Stomach smooth muscle (tissue), 2 donors: Measurements from ENCODE around the gene WTIP.

Experiments
- H3K27ac ChIP-seq: one replicate; pipeline ENCODE4 v1.7.0; 2013; ENCODE audit warnings: mild to moderate bottlenecking, low read length, inconsistent platforms
- H3K27me3 ChIP-seq, 2 donors: one replicate each; pipeline ENCODE4 v1.7.0; 2013; ENCODE audit warnings: low read length in 2 of 2; ENCODE audit not compliant: insufficient read depth in 2 of 2, control insufficient read depth in 1 of 2
- H3K36me3 ChIP-seq, 2 donors: one replicate each; pipeline ENCODE4 v1.7.0; 2013; ENCODE audit warnings: low read length in 2 of 2; ENCODE audit not compliant: control insufficient read depth in 2 of 2, insufficient read depth in 2 of 2
- H3K4me1 ChIP-seq: one replicate; pipeline ENCODE4 v1.7.0; 2013; ENCODE audit warnings: low read length; ENCODE audit not compliant: control insufficient read depth, insufficient read depth
- H3K4me3 ChIP-seq, 2 donors: one replicate each; pipeline ENCODE4 v1.7.0; 2013; ENCODE audit warnings: low read length in 2 of 2
- H3K9ac ChIP-seq, 2 donors: one replicate each; pipeline ENCODE4 v1.7.0; 2013; ENCODE audit warnings: low read length in 2 of 2, mild to moderate bottlenecking in 1 of 2
- H3K9me3 ChIP-seq, 2 donors: one replicate each; pipeline ENCODE4 v1.7.0; 2013; ENCODE audit warnings: low read length in 2 of 2; ENCODE audit not compliant: control insufficient read depth in 2 of 2
- donor health status: healthy.
- donor health status: Pancreatic carcinoma.

Gene WTIP

DNA sequence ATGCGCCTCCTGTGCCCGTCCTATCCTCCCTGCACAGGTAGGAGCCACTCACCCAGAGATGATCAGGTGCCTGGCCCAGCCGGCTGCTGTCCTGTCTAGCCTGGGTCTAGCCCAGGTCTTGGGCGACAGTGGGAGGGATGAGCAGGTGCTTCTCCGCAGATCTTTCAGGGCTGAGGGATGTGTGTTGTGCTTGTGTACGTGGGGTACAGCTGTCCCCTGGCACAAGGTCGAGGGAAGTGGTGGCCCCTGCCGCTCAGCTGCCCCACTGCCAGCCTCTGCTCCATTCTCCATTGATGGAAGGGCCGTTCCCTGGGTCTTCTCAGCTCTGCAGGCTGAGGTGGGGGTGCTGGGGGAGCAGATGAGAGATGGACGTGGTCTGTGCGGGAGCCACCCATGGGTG lies 13.0 kb downstream of the WTIP start:
- H3K27ac ChIP-seq = no peak overlapping the region
- H3K27me3 ChIP-seq = no peaks in the 10 kb centered on the region
- H3K4me3 ChIP-seq = no peak overlapping the region
- peaks cover 21 to 41% of the 10 kb centered on the region in 2 donors for H3K36me3 ChIP-seq
- H3K4me1 ChIP-seq = no peaks in the 10 kb centered on the region
- no peak overlapping the region for H3K9ac ChIP-seq
- no peaks in the 10 kb centered on the region for H3K9me3 ChIP-seq

DNA sequence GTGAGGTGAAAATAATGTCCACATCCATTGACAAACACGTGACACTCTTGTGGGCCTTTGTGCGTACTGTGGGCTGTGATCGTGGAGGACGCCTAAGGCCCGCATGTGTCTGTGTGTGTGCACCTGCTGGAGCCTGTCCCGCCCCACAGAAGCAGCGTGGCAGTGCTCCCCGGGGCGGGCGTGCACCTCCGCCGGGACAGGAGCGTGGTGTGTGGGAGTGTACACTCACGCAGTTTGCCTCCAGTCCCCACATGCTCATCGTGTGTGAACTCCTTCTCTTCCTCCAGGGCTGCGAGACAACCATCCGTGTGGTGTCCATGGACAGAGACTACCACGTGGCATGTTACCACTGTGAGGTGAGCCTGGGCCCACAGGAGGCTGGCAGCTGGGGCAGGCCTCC lies 13.9 kb downstream of the WTIP start:
- H3K36me3 ChIP-seq = peaks cover 17 to 40% of the 10 kb centered on the region in 2 donors
- H3K27me3 ChIP-seq = no peaks in the 10 kb centered on the region
- H3K27ac ChIP-seq = no peak overlapping the region
- no peak overlapping the region for H3K9ac ChIP-seq
- H3K9me3 ChIP-seq = no peaks in the 10 kb centered on the region
- H3K4me3 ChIP-seq = no peak overlapping the region
- H3K4me1 ChIP-seq = no peaks in the 10 kb centered on the region

DNA sequence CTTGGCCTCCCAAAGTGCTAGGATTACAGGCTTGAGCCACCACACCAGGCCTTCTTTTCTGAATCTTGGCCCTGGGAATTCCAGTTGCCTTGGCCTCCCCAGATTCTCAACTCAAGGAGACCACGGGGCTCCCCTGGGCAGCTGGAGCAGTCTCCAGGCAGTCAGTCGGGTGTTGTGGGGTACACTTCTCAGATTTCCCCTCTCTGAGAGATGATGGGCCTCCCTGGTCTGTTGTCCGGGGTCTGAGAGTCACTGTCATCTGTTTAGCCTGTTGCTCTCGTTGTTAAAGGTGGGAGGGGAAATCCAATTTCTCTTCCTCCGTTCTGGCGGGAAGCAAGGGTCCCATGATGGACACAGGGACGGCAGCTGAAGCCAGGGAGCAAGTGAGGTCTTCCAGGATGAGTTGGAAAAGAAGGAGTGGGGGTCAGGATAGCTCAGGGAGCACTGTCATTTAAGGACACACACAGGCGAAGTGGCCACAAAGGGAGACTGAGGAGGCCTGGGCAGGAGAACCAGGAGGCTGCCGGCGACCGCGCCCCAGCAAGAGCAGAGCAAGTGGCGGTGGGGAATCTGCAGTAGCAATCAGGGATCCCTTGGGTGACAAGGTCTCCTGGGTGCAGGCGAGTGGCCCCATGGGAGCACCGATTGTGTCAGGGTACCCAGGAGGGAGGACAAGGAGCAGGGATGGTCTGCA lies 15.7 kb downstream of the WTIP start:
- peaks cover 15 to 36% of the 10 kb centered on the region in 2 donors for H3K36me3 ChIP-seq
- no peak overlapping the region for H3K27ac ChIP-seq
- no peaks in the 10 kb centered on the region for H3K9me3 ChIP-seq
- H3K4me1 ChIP-seq = peaks cover 7% of the 10 kb centered on the region
- no peaks in the 10 kb centered on the region for H3K27me3 ChIP-seq
- H3K4me3 ChIP-seq = no peak overlapping the region
- H3K9ac ChIP-seq = no peak overlapping the region

DNA sequence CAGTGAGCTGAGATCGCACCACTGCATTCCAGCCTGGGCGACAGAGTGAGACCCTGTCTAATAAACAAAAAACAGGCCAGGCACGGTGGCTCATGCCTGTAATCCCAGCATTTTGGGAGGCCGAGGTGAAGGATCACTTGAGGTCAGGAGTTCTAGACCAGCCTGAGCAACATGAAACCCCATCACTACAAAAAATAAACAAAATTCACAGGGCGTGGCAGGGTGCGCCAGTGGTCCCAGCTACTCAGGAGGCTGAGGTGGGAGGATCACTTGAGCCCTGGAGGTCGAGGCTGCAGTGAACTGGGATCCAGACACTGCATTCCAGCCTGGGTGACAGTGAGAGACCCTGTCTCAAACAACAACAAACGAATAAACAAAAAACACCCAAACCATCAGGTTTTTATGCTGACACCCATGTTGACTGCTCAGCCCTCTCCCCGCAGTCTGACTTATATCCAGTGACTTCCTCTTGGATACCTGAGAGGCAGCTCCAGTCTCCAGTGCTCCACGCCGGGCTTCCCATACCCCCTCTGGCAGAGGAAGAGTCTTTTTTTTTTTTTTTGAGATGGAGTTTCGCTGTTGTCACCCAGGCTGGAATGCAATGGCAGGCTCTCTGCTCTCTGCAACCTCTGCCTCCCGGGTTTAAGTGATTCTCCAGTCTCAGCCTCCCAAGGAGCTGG lies 17.7 kb downstream of the WTIP start:
- Histone ChIP-seq H3K27ac (no peak overlapping the region), H3K4me3 (no peak overlapping the region), H3K9me3 (no peaks in the 10 kb centered on the region)

DNA sequence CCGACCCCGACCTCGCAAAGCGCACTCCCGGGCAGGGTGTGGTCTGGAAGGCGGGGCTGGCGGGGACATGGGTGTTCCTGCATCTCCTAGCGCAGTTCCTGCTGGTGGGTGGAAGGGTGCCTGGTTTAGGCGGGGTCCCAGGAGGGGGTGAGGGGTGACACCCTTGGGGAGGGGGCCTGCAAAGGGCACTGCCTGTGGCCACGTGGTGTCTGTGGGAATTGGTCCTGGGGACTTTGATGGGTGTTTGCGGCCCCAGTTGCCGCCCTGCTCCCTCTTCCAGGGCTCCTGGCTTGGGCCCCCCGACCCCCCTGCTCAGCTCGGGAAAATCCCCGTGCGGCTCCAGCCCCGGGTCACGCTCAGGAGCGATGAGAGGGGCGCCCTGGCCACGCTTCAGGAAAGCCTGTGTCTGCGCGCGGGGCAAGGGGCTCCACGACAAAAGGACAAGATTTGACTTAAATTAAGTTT lies 19.1 kb downstream of the WTIP start:
- Histone ChIP-seq H3K27me3 (no peaks in the 10 kb centered on the region), H3K36me3 (peaks cover 0 to 13% of the 10 kb centered on the region in 2 donors), H3K9me3 (no peaks in the 10 kb centered on the region), H3K27ac (peak overlapping the region; percentile 6), H3K4me1 (peaks cover 12% of the 10 kb centered on the region), H3K9ac (no peak overlapping the region), H3K4me3 (no peak overlapping the region)

More for the DNA sequence above, 17.7 kb downstream of the WTIP start:
- Histone ChIP-seq H3K4me1 (peaks cover 12% of the 10 kb centered on the region), H3K36me3 (peaks cover 5 to 22% of the 10 kb centered on the region in 2 donors), H3K27me3 (no peaks in the 10 kb centered on the region), H3K9ac (no peak overlapping the region)

DNA sequence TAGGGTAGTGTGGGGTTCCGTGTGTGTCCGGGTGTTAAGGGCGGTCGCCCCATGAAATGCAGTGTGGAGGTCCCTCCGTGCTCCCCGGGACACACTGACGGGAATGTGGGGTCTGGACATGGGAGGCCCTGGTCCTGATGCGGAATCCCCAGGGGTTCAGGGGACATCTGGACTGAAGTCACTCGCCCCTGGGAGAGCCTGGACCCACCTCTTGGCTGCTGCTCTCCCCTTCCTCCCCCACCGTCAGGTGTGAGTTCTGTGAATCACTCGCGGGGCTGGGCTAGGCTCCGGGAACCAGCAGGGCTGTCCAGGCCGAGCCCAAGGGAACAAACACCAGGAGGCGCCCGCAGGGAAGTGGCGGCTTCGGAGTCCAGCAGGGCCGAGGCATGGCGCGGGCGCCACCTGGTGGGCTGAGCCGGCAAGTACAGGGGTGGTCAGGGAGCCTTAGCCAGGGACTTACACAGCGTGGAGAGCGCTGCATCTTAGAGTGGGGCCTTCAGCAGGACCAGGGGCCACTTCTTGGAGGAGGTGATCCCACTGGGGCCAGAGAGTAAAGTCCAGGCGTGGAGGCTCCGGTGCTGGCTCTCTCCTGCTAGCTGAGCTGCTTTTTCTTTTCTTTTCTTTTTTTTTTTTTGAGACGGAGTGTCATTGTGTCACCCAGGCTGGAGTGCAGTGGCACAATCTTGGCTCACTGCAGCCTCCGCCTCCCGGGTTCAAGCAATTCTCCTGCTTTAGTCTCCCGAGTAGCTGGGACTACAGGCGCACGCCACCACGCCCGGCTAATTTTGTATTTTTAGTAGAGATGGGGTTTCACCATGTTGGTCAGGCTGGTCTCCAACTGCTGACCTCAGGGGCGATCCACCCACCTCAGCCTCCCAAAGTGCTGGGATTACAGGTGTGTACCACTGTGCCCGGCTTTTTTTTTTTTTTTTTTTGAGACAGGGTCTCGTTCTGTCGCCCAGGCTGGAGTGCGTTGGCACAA lies 20.1 kb downstream of the WTIP start:
- H3K9me3 ChIP-seq = no peaks in the 10 kb centered on the region
- peak overlapping the region; percentile 6 for H3K27ac ChIP-seq
- no peak overlapping the region for H3K4me3 ChIP-seq
- H3K9ac ChIP-seq = peak overlapping the region in 1 of 2 donors; percentile 57
- no peaks in the 10 kb centered on the region for H3K27me3 ChIP-seq
- peaks cover 0 to 10% of the 10 kb centered on the region in 2 donors for H3K36me3 ChIP-seq
- H3K4me1 ChIP-seq = peaks cover 12% of the 10 kb centered on the region

DNA sequence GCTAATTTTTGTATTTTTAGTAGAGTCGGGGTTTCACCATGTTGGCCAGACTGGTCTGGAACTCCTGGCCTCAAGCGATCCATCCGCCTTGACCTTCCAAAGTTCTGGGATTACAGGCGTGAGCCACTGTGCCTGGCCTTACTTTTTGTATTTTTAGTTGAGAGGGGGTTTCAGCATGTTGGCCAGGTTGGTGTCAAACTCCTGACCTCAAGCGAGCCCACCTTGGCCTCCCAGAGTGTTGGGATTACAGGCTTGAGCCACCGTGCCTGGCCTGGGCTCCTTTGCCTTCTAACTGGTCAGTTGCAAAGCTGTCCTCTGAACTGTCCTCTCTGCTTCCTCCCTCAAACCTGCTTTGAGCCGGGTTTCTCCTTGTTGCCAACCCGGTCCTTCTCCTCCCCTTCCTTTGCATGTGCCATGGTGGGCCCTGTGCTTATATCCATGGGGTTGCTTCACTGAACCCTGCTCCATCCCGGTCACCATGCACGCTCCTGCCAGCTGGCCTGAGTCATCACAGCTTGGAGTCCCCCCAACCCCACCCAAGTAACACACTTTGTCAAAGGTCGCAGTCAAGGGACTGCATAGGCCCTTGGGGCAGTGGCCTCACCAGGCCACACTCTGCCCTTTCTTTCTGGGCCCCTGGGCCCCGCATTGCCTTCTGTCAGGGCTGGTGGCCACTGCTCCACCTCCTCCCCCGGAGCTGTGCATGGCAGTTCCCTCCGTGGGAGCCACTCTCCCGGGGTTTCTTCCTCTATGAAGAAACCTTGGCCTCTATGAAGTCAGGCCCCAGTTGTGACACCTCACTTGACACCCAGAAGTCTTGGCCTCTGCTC lies 21.2 kb downstream of the WTIP start:
- Histone ChIP-seq H3K27ac (no peak overlapping the region), H3K27me3 (no peaks in the 10 kb centered on the region), H3K9ac (no peak overlapping the region)

DNA sequence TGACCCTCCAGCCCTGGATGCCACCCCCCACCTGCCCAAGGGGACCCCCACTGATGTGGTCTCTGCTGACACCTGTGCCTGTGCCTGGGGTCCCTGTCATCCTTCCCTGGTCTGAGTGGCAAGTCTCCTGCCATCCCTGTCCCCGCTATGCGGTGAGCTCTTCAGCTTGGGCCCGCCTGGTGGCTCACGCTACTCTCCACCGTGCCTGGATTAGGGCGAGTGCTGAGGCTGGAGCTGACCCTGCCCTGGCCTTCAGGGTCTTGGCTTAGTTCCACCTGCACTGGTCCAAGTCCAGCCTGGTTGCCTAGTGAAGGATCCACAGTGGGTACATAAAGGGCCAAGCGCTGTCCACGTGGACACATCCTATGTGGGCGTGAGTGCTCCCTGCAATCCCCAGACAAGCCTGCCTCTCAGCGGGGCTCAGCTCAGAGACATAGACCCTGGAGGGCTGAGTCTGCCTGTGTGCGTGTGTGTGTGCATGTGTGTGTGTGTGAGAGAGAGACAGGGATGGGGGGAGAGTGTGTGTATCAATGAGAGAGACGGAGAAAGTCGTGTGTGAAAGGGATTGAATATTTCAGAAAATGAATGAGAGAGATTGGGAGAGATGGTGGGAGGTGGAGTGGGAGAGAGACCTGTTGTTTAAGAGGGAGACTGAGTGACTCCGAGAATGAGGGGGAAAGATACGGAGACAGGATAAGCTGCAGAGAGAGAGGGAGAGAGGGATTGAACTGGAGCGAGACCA lies 22.1 kb downstream of the WTIP start:
- Histone ChIP-seq H3K9ac (no peak overlapping the region), H3K36me3 (peaks cover 0 to 2% of the 10 kb centered on the region in 2 donors), H3K4me3 (no peak overlapping the region), H3K27me3 (no peaks in the 10 kb centered on the region), H3K27ac (no peak overlapping the region), H3K4me1 (peaks cover 12% of the 10 kb centered on the region), H3K9me3 (no peaks in the 10 kb centered on the region)

More for the DNA sequence above, 21.2 kb downstream of the WTIP start:
- Histone ChIP-seq H3K9me3 (no peaks in the 10 kb centered on the region), H3K36me3 (peaks cover 0 to 5% of the 10 kb centered on the region in 2 donors), H3K4me3 (no peak overlapping the region), H3K4me1 (peaks cover 12% of the 10 kb centered on the region)

DNA sequence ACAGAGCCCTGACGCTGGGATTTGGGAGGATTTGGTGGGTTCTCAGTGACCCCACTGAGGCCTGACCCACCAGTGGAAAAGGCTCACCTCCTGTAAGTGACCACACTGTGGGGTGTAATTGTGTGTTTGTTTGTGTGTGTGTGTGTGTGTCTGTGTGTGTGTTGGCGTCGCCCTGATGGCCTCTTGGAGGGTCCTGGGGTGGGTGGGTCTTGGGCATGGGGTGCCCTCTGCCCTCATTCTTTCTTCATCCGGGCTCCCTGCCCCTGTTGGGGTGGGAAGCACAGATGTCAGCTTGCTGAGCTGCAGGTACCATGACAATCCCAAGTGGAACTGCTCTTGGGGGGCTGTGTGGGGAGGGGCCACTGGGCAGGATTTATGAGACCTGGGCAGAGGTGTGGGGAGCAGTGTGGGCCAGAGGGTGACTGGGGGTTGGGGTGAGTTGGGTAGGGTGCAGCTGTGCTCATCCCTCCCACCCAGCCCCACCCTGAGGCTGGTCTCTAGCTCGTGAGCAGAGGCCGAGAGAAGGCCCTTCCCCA lies 22.8 kb downstream of the WTIP start:
- no peak overlapping the region for H3K9ac ChIP-seq
- H3K27me3 ChIP-seq = no peaks in the 10 kb centered on the region
- H3K27ac ChIP-seq = no peak overlapping the region
- peaks cover 0 to under 1% of the 10 kb centered on the region in 2 donors for H3K36me3 ChIP-seq
- no peaks in the 10 kb centered on the region for H3K9me3 ChIP-seq
- peaks cover 12% of the 10 kb centered on the region for H3K4me1 ChIP-seq
- H3K4me3 ChIP-seq = no peak overlapping the region
